HEK293 (cell line): ENCODE results near the gene AIF1L.
A peak's percentile ranks its signal among the peaks of the same experiment; 100 is the strongest.

Experiments used
- CTCF ChIA-PET: fragments of 350-600 bp; formaldehyde crosslinking; extraction: SDS; loops from one replicate; lab custom pipeline; 2021; ENCODE audit warnings: antibody characterized with exemption; lab: Yijun Ruan, JAX
- POLR2A ChIA-PET: fragments of 300-600 bp; formaldehyde crosslinking; extraction: SDS; loops from one replicate; lab custom pipeline; 2020; ENCODE audit warnings: antibody characterized with exemption, inconsistent platforms; lab: Yijun Ruan, JAX
- H3K27ac ChIP-seq: fragments of 200-500 bp; sonication (Bioruptor generic); 2 replicates; pipeline ENCODE4 v1.5.1; 2014; ENCODE audit warnings: low read depth, low read length, control low read depth, inconsistent platforms; ENCODE audit errors: extremely low read depth
- H3K36me3 ChIP-seq, 2 experiments: fragments of 200-500 bp in 1 of 2; sonication (Bioruptor generic) in 1 of 2; 1 replicate in 1 of 2; 2 replicates in 1 of 2; pipeline ENCODE4 v1.5.1; 2014 to 2017; ENCODE audit warnings: inconsistent platforms in 2 of 2, low read length in 2 of 2; ENCODE audit not compliant: control insufficient read depth in 2 of 2, insufficient read depth in 1 of 2
- H3K4me1 ChIP-seq: fragments of 200-500 bp; sonication (Bioruptor generic); 2 replicates; pipeline ENCODE4 v1.5.1; 2014; ENCODE audit warnings: mild to moderate bottlenecking, low read length, inconsistent platforms; ENCODE audit not compliant: control insufficient read depth, insufficient read depth
- H3K4me3 ChIP-seq: 2 replicates; pipeline ENCODE4 v1.5.1; 2011; ENCODE audit warnings: low read depth, mild to moderate bottlenecking, control low read depth, low read length, moderate library complexity
- H3K9me3 ChIP-seq: fragments of 200-500 bp; sonication (Bioruptor generic); 2 replicates; pipeline ENCODE4 v1.5.1; 2014; ENCODE audit warnings: low read depth, low read length, inconsistent platforms; ENCODE audit not compliant: control insufficient read depth, insufficient read depth
- ATF2 ChIP-seq: fragments of 450-650 bp; formaldehyde crosslinking; IDR thresholded peaks from 2 replicates; pipeline ENCODE4 v1.5.1; 2016; ENCODE audit warnings: missing biosample characterization, missing genetic modification characterization, low read depth
- GLIS1 ChIP-seq: fragments of 450-650 bp; formaldehyde crosslinking; IDR thresholded peaks from 2 replicates; pipeline ENCODE4 v1.5.1; 2016; ENCODE audit warnings: missing biosample characterization, missing genetic modification characterization
- GLIS2 ChIP-seq: fragments of 450-650 bp; formaldehyde crosslinking; IDR thresholded peaks from 2 replicates; pipeline ENCODE4 v1.5.1; 2016; ENCODE audit warnings: missing biosample characterization, missing genetic modification characterization
- IKZF3 ChIP-seq: fragments of 450-650 bp; IDR thresholded peaks from 2 replicates; pipeline ENCODE4 v1.5.0; 2018; ENCODE audit warnings: missing biosample characterization, mild to moderate bottlenecking, missing genetic modification characterization, moderate library complexity
- SP2 ChIP-seq: fragments of 450-650 bp; formaldehyde crosslinking; IDR thresholded peaks from 2 replicates; pipeline ENCODE4 v1.5.1; 2016; ENCODE audit warnings: missing biosample characterization, missing genetic modification characterization
- WT1 ChIP-seq: fragments of 450-650 bp; formaldehyde crosslinking; IDR thresholded peaks from 2 replicates; pipeline ENCODE4 v1.5.1; 2016; ENCODE audit warnings: missing biosample characterization, missing genetic modification characterization
- ZFP41 ChIP-seq: fragments of 450-650 bp; formaldehyde crosslinking; IDR thresholded peaks from 2 replicates; pipeline ENCODE4 v1.5.1; 2016; ENCODE audit warnings: missing biosample characterization, missing genetic modification characterization, borderline replicate concordance
- ZNF10 ChIP-seq: fragments of 450-650 bp; formaldehyde crosslinking; IDR thresholded peaks from 2 replicates; pipeline ENCODE4 v1.5.1; 2017; ENCODE audit warnings: missing biosample characterization, missing genetic modification characterization
- ZNF114 ChIP-seq: fragments of 450-650 bp; formaldehyde crosslinking; IDR thresholded peaks from 2 replicates; pipeline ENCODE4 v1.5.0; 2017; ENCODE audit warnings: missing biosample characterization, missing genetic modification characterization
- ZNF132 ChIP-seq: fragments of 450-650 bp; formaldehyde crosslinking; IDR thresholded peaks from 2 replicates; pipeline ENCODE4 v1.5.1; 2017; ENCODE audit warnings: missing biosample characterization, missing genetic modification characterization, borderline replicate concordance
- ZNF16 ChIP-seq: fragments of 450-650 bp; formaldehyde crosslinking; IDR thresholded peaks from 2 replicates; pipeline ENCODE4 v1.5.1; 2016; ENCODE audit warnings: low read depth, missing biosample characterization, missing genetic modification characterization
- ZNF2 ChIP-seq: fragments of 450-650 bp; formaldehyde crosslinking; IDR thresholded peaks from 2 replicates; pipeline ENCODE4 v1.5.1; 2016; ENCODE audit warnings: missing biosample characterization, missing genetic modification characterization
- ZNF24 ChIP-seq: fragments of 450-650 bp; formaldehyde crosslinking; IDR thresholded peaks from 2 replicates; pipeline ENCODE4 v1.5.1; 2016; ENCODE audit warnings: missing biosample characterization, missing genetic modification characterization
- ZNF266 ChIP-seq: fragments of 450-650 bp; formaldehyde crosslinking; IDR thresholded peaks from 2 replicates; pipeline ENCODE4 v1.5.1; 2016; ENCODE audit warnings: missing biosample characterization, missing genetic modification characterization, low read depth
- ZNF274 ChIP-seq, 2 experiments: fragments of 200-500 bp in 1 of 2; fragments of 450-650 bp in 1 of 2; sonication (Bioruptor generic) in 1 of 2; formaldehyde crosslinking in 1 of 2; IDR thresholded peaks; 2 replicates each; pipeline versions ENCODE4 v1.5.1 to v1.6.1; 2014 to 2016; ENCODE audit warnings: borderline replicate concordance in 1 of 2, inconsistent platforms in 1 of 2, low read length in 1 of 2, missing biosample characterization in 1 of 2, missing genetic modification characterization in 1 of 2
- ZNF37A ChIP-seq: fragments of 450-650 bp; IDR thresholded peaks from 2 replicates; pipeline ENCODE4 v1.5.1; 2018; ENCODE audit warnings: missing biosample characterization, missing genetic modification characterization
- ZNF391 ChIP-seq: fragments of 450-650 bp; formaldehyde crosslinking; IDR thresholded peaks from 2 replicates; pipeline ENCODE4 v1.5.1; 2016; ENCODE audit warnings: low read depth, missing biosample characterization, missing genetic modification characterization, borderline replicate concordance
- ZNF426 ChIP-seq: fragments of 450-650 bp; formaldehyde crosslinking; IDR thresholded peaks from 2 replicates; pipeline ENCODE4 v1.5.1; 2017; ENCODE audit warnings: missing biosample characterization, missing genetic modification characterization, mild to moderate bottlenecking, inconsistent platforms, moderate library complexity
- ZNF529 ChIP-seq: fragments of 450-650 bp; formaldehyde crosslinking; IDR thresholded peaks from 2 replicates; pipeline ENCODE4 v1.5.1; 2017; ENCODE audit warnings: missing genetic modification characterization, missing biosample characterization; ENCODE audit not compliant: insufficient replicate concordance
- ZNF707 ChIP-seq: fragments of 450-650 bp; formaldehyde crosslinking; IDR thresholded peaks from 2 replicates; pipeline ENCODE4 v1.5.1; 2016; ENCODE audit warnings: missing biosample characterization, missing genetic modification characterization
- ZNF768 ChIP-seq: fragments of 450-650 bp; formaldehyde crosslinking; IDR thresholded peaks from 2 replicates; pipeline ENCODE4 v1.5.1; 2018; ENCODE audit warnings: missing biosample characterization, mild to moderate bottlenecking, missing genetic modification characterization
- ZNF776 ChIP-seq: fragments of 450-650 bp; formaldehyde crosslinking; IDR thresholded peaks from 2 replicates; pipeline ENCODE4 v1.5.0; 2017; ENCODE audit warnings: missing biosample characterization, missing genetic modification characterization, borderline replicate concordance
- ZNF777 ChIP-seq: fragments of 450-650 bp; formaldehyde crosslinking; IDR thresholded peaks from 2 replicates; pipeline ENCODE4 v1.5.1; 2017; ENCODE audit warnings: missing biosample characterization, missing genetic modification characterization, borderline replicate concordance
- ZNF785 ChIP-seq: fragments of 450-650 bp; formaldehyde crosslinking; IDR thresholded peaks from 2 replicates; pipeline ENCODE4 v1.5.1; 2016; ENCODE audit warnings: missing biosample characterization, missing genetic modification characterization
- TF ChIP-seq, protein P1 (sequence below): fragments of 450-650 bp; formaldehyde crosslinking; IDR thresholded peaks from 2 replicates; pipeline ENCODE4 v1.5.1; 2016; ENCODE audit warnings: missing biosample characterization, missing genetic modification characterization
- TF ChIP-seq, protein P2 (sequence below): fragments of 450-650 bp; formaldehyde crosslinking; IDR thresholded peaks from 2 replicates; pipeline ENCODE4 v1.5.1; 2016; ENCODE audit warnings: missing biosample characterization, missing genetic modification characterization
- TF ChIP-seq, protein P3 (sequence below): fragments of 450-650 bp; formaldehyde crosslinking; IDR thresholded peaks from 2 replicates; pipeline ENCODE4 v1.5.1; 2016; ENCODE audit warnings: missing biosample characterization, missing genetic modification characterization

The AIF1L gene

GRCh38 chr9:131095666-131096268 is 564 bp upstream of the AIF1L start:
- Histone ChIP-seq H3K4me3 (peak overlapping the region; percentile 53), H3K36me3 (no peaks in the 10 kb centered on the region), H3K27ac (no peak overlapping the region), H3K4me1 (no peaks in the 10 kb centered on the region), H3K9me3 (no peaks in the 10 kb centered on the region)
- CTCF ChIA-PET: interaction anchor here (1.2 to 1.8 kb wide), 2 partner anchors 13 to 241 kb away, joined by 3 to 6 read pairs; no protein-coding TSS in a partner anchor
- POLR2A ChIA-PET: interaction anchor here (0.5 to 5.4 kb wide), 3 partner anchors 10 to 29 kb away, joined by 4 to 61 read pairs (median 5); partner anchors contain the start of gene NUP214
- TF ChIP-seq, protein P1, sequence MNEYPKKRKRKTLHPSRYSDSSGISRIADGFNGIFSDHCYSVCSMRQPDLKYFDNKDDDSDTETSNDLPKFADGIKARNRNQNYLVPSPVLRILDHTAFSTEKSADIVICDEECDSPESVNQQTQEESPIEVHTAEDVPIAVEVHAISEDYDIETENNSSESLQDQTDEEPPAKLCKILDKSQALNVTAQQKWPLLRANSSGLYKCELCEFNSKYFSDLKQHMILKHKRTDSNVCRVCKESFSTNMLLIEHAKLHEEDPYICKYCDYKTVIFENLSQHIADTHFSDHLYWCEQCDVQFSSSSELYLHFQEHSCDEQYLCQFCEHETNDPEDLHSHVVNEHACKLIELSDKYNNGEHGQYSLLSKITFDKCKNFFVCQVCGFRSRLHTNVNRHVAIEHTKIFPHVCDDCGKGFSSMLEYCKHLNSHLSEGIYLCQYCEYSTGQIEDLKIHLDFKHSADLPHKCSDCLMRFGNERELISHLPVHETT: no peak
- peak; percentile 34; the same call in 1 of the 2 replicates for TF ChIP-seq GLIS1 (tag by site-specific recombination)
- peak; percentile 86 for TF ChIP-seq ZNF777 (tag by site-specific recombination)
- TF ChIP-seq ATF2 (tag by site-specific recombination): no peak
- TF ChIP-seq SP2: 0 out of 2 replicates have a peak, but pooled peaks have one; percentile 4
- TF ChIP-seq ZNF529 (tag by site-specific recombination): no peak
- TF ChIP-seq ZNF2 (tag by site-specific recombination): no peak
- TF ChIP-seq ZNF114 (tag by site-specific recombination): no peak
- TF ChIP-seq ZNF785: no peak
- TF ChIP-seq ZNF266 (tag by site-specific recombination): no peak
- no peak for TF ChIP-seq ZNF426 (tag by site-specific recombination)
- no peak for TF ChIP-seq IKZF3 (tag by site-specific recombination)
- no peak for TF ChIP-seq ZNF16 (tag by site-specific recombination)
- TF ChIP-seq ZNF391: no peak
- TF ChIP-seq ZNF707: no peak
- no peak for TF ChIP-seq ZNF776 (tag by site-specific recombination)
- TF ChIP-seq ZFP41 (tag by site-specific recombination): no peak
- no peak for TF ChIP-seq ZNF10 (tag by site-specific recombination)
- no peak for TF ChIP-seq ZNF274 (IDR thresholded peaks at IDR 0.05; ENCODE audit: low read length)
- TF ChIP-seq ZNF274 (tag by site-specific recombination; IDR thresholded peaks at IDR 0.05; ENCODE audit: borderline replicate concordance): no peak
- TF ChIP-seq GLIS2 (tag by site-specific recombination): 0 out of 2 replicates have a peak, but pooled peaks have one; percentile 19
- no peak for TF ChIP-seq ZNF132 (tag by site-specific recombination)
- no peak for TF ChIP-seq ZNF768 (tag by site-specific recombination)
- TF ChIP-seq, protein P2, sequence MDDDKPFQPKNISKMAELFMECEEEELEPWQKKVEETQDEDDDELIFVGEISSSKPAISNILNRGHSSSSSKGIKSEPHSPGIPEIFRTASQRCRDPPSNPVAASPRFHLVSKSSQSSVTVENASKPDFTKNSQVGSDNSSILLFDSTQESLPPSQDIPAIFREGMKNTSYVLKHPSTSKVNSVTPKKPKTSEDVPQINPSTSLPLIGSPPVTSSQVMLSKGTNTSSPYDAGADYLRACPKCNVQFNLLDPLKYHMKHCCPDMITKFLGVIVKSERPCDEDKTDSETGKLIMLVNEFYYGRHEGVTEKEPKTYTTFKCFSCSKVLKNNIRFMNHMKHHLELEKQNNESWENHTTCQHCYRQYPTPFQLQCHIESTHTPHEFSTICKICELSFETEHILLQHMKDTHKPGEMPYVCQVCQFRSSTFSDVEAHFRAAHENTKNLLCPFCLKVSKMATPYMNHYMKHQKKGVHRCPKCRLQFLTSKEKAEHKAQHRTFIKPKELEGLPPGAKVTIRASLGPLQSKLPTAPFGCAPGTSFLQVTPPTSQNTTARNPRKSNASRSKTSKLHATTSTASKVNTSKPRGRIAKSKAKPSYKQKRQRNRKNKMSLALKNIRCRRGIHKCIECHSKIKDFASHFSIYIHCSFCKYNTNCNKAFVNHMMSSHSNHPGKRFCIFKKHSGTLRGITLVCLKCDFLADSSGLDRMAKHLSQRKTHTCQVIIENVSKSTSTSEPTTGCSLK (tag by site-specific recombination): no peak
- TF ChIP-seq ZNF24: no peak
- no peak for TF ChIP-seq WT1 (tag by site-specific recombination)
- TF ChIP-seq, protein P3, sequence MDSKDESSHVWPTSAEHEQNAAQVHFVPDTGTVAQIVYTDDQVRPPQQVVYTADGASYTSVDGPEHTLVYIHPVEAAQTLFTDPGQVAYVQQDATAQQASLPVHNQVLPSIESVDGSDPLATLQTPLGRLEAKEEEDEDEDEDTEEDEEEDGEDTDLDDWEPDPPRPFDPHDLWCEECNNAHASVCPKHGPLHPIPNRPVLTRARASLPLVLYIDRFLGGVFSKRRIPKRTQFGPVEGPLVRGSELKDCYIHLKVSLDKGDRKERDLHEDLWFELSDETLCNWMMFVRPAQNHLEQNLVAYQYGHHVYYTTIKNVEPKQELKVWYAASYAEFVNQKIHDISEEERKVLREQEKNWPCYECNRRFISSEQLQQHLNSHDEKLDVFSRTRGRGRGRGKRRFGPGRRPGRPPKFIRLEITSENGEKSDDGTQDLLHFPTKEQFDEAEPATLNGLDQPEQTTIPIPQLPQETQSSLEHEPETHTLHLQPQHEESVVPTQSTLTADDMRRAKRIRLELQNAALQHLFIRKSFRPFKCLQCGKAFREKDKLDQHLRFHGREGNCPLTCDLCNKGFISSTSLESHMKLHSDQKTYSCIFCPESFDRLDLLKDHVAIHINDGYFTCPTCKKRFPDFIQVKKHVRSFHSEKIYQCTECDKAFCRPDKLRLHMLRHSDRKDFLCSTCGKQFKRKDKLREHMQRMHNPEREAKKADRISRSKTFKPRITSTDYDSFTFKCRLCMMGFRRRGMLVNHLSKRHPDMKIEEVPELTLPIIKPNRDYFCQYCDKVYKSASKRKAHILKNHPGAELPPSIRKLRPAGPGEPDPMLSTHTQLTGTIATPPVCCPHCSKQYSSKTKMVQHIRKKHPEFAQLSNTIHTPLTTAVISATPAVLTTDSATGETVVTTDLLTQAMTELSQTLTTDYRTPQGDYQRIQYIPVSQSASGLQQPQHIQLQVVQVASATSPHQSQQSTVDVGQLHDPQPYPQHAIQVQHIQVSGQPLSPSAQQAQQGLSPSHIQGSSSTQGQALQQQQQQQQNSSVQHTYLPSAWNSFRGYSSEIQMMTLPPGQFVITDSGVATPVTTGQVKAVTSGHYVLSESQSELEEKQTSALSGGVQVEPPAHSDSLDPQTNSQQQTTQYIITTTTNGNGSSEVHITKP (tag by site-specific recombination): peak; percentile 47
- TF ChIP-seq ZNF37A (tag by site-specific recombination): no peak
